HUES64 (cell line): Measurements from ENCODE around the gene NR5A2.

Experiments used
- H3K27ac ChIP-seq: 2 replicates; pipeline ENCODE4 v1.7.0; 2013; ENCODE audit warnings: low read depth, low read length, inconsistent platforms
- H3K27me3 ChIP-seq: 2 replicates; pipeline ENCODE4 v1.6.1; 2013; ENCODE audit warnings: mild to moderate bottlenecking, low read length; ENCODE audit not compliant: insufficient read depth
- H3K36me3 ChIP-seq: 2 replicates; pipeline ENCODE4 v1.6.1; 2013; ENCODE audit warnings: mild to moderate bottlenecking, low read length; ENCODE audit not compliant: insufficient read depth
- H3K4me1 ChIP-seq: 2 replicates; pipeline ENCODE4 v1.6.1; 2013; ENCODE audit warnings: mild to moderate bottlenecking, low read length, moderate library complexity; ENCODE audit not compliant: insufficient read depth
- H3K4me3 ChIP-seq: 2 replicates; pipeline ENCODE4 v1.5.1; 2013; ENCODE audit warnings: mild to moderate bottlenecking, low read length, moderate library complexity
- H3K9ac ChIP-seq: 2 replicates; pipeline ENCODE4 v1.6.1; 2013; ENCODE audit warnings: mild to moderate bottlenecking, low read depth, low read length
- H3K9me3 ChIP-seq: 2 replicates; pipeline ENCODE4 v1.6.1; 2013; ENCODE audit warnings: low read depth, low read length; ENCODE audit not compliant: insufficient read depth
- WGBS: fragments of 150-250, 120-280 bp; methylation state at CpG from one replicate; pipeline ENCODE4 v1.1.7; 2013; ENCODE audit warnings: missing lambda C conversion rate; 5-methylcytosine and 5-hydroxymethylcytosine counted together

Gene NR5A2

GRCh38 chr1:200073286-200073637, 45.8 kb downstream of the NR5A2 start:
- H3K4me3 ChIP-seq = no peak overlapping the region
- H3K4me1 ChIP-seq = peaks cover 20% of the 10 kb centered on the region
- no peak overlapping the region for H3K9ac ChIP-seq
- H3K36me3 ChIP-seq = no peaks in the 10 kb centered on the region
- no peak overlapping the region for H3K27ac ChIP-seq
- WGBS = no CpG with 5 or more reads among the region's 1 CpG
- no peaks in the 10 kb centered on the region for H3K9me3 ChIP-seq
- H3K27me3 ChIP-seq = no peaks in the 10 kb centered on the region; the same call in 1 of the 2 replicates

GRCh38 chr1:200075522-200075921, 48.0 kb downstream of the NR5A2 start:
- Histone ChIP-seq H3K9me3 (no peaks in the 10 kb centered on the region), H3K27me3 (peaks cover under 1% of the 10 kb centered on the region; the same call in 1 of the 2 replicates), H3K27ac (no peak overlapping the region), H3K4me1 (peaks cover 26% of the 10 kb centered on the region), H3K4me3 (no peak overlapping the region), H3K9ac (no peak overlapping the region), H3K36me3 (no peaks in the 10 kb centered on the region)
- WGBS = 42% methylated on average over 8 of the region's 8 CpGs

GRCh38 chr1:200075938-200076546, 48.5 kb downstream of the NR5A2 start:
- WGBS = 80% methylated on average over 6 of the region's 9 CpGs
- no peaks in the 10 kb centered on the region for H3K36me3 ChIP-seq
- peaks cover 4% of the 10 kb centered on the region; the same call in 1 of the 2 replicates for H3K27me3 ChIP-seq
- H3K27ac ChIP-seq = no peak overlapping the region
- H3K4me3 ChIP-seq = no peak overlapping the region
- no peak overlapping the region for H3K9ac ChIP-seq
- peaks cover 31% of the 10 kb centered on the region for H3K4me1 ChIP-seq
- H3K9me3 ChIP-seq = no peaks in the 10 kb centered on the region

GRCh38 chr1:200079232-200079940, 51.9 kb downstream of the NR5A2 start:
- H3K27me3 ChIP-seq = peaks cover 4% of the 10 kb centered on the region; the same call in 1 of the 2 replicates
- no peaks in the 10 kb centered on the region for H3K36me3 ChIP-seq
- WGBS = 89% methylated on average over 8 of the region's 8 CpGs
- no peaks in the 10 kb centered on the region for H3K9me3 ChIP-seq
- H3K9ac ChIP-seq = no peak overlapping the region
- peaks cover 49% of the 10 kb centered on the region for H3K4me1 ChIP-seq
- H3K4me3 ChIP-seq = no peak overlapping the region
- H3K27ac ChIP-seq = no peak overlapping the region

- peak overlapping the region; percentile 27 for H3K4me3 ChIP-seq
- peaks cover 36% of the 10 kb centered on the region for H3K4me1 ChIP-seq
- no peak overlapping the region for H3K27ac ChIP-seq
- no peak overlapping the region for H3K9ac ChIP-seq
- H3K9me3 ChIP-seq = no peaks in the 10 kb centered on the region
- 7% methylated on average over 5 of the region's 5 CpGs for WGBS
- H3K27me3 ChIP-seq = peaks cover 4% of the 10 kb centered on the region; the same call in 1 of the 2 replicates
- no peaks in the 10 kb centered on the region for H3K36me3 ChIP-seq
Observed at GRCh38 chr1:200081151-200081968, 53.9 kb downstream of the NR5A2 start.

GRCh38 chr1:200081969-200082245, 54.4 kb downstream of the NR5A2 start:
- Histone ChIP-seq H3K9me3 (no peaks in the 10 kb centered on the region), H3K27ac (no peak overlapping the region), H3K4me1 (peaks cover 33% of the 10 kb centered on the region), H3K27me3 (peaks cover 4% of the 10 kb centered on the region; the same call in 1 of the 2 replicates), H3K9ac (no peak overlapping the region), H3K36me3 (no peaks in the 10 kb centered on the region), H3K4me3 (peak overlapping the region; percentile 27)
- 0% methylated on average over 1 of the region's 3 CpGs for WGBS

- no peaks in the 10 kb centered on the region for H3K36me3 ChIP-seq
- no peaks in the 10 kb centered on the region for H3K9me3 ChIP-seq
- H3K4me3 ChIP-seq = no peak overlapping the region
- no peak overlapping the region for H3K9ac ChIP-seq
- peaks cover 33% of the 10 kb centered on the region for H3K4me1 ChIP-seq
- no peak overlapping the region for H3K27ac ChIP-seq
- no CpG with 5 or more reads among the region's 2 CpGs for WGBS
- H3K27me3 ChIP-seq = peaks cover 4% of the 10 kb centered on the region; the same call in 1 of the 2 replicates
Observed at GRCh38 chr1:200082329-200082728, 54.8 kb downstream of the NR5A2 start.

- H3K9me3 ChIP-seq = no peaks in the 10 kb centered on the region
- no peak overlapping the region for H3K27ac ChIP-seq
- H3K4me3 ChIP-seq = no peak overlapping the region
- 91% methylated on average over 5 of the region's 5 CpGs for WGBS
- no peak overlapping the region for H3K9ac ChIP-seq
- no peaks in the 10 kb centered on the region for H3K36me3 ChIP-seq
- H3K27me3 ChIP-seq = no peaks in the 10 kb centered on the region
- no peaks in the 10 kb centered on the region for H3K4me1 ChIP-seq
Observed at GRCh38 chr1:200090252-200091159, 63.0 kb downstream of the NR5A2 start.

GRCh38 chr1:200095057-200095577, 67.6 kb downstream of the NR5A2 start:
- H3K27me3 ChIP-seq = no peaks in the 10 kb centered on the region
- no peaks in the 10 kb centered on the region for H3K9me3 ChIP-seq
- H3K27ac ChIP-seq = no peak overlapping the region
- H3K4me3 ChIP-seq = no peak overlapping the region
- no peaks in the 10 kb centered on the region for H3K36me3 ChIP-seq
- 95% methylated on average over 2 of the region's 2 CpGs for WGBS
- no peak overlapping the region for H3K9ac ChIP-seq
- H3K4me1 ChIP-seq = no peaks in the 10 kb centered on the region

- no peaks in the 10 kb centered on the region for H3K4me1 ChIP-seq
- WGBS = 96% methylated on average over 3 of the region's 3 CpGs
- H3K36me3 ChIP-seq = no peaks in the 10 kb centered on the region
- H3K27me3 ChIP-seq = no peaks in the 10 kb centered on the region
- H3K4me3 ChIP-seq = no peak overlapping the region
- no peaks in the 10 kb centered on the region for H3K9me3 ChIP-seq
- no peak overlapping the region for H3K27ac ChIP-seq
- H3K9ac ChIP-seq = no peak overlapping the region
Observed at GRCh38 chr1:200096774-200097173, 69.3 kb downstream of the NR5A2 start.
